Epidermal melanocyte (primary cell): ENCODE measurements around the gene SLC34A1.
A peak's percentile ranks its signal among the peaks of the same experiment; 100 is the strongest.
"Not testable (repeated sequence)": the region's sequence is repeated elsewhere in the genome, so short reads cannot be mapped to it uniquely, and the experiment has no call there.

Source experiments
- DNase-seq: peaks from one replicate; pipeline ENCODE4 v3.0.0; 2011; ENCODE audit warnings: low spot score; ENCODE audit not compliant: insufficient read length

Gene SLC34A1

GRCh38 chr5:177384134-177384533, at the start of gene SLC34A1:
TSS of gene SLC34A1 (plus strand) at chr5:177384434. CDS start at chr5:177385742, 1,308 bp downstream.
- DNase-seq: no peak

GRCh38 chr5:177334781-177335700, 49.2 kb upstream of the SLC34A1 start:
- no peak for DNase-seq

GRCh38 chr5:177335701-177336065, 48.6 kb upstream of the SLC34A1 start:
- no peak for DNase-seq

- no peak for DNase-seq
These were observed 48.1 kb upstream of the SLC34A1 start for GRCh38 chr5:177336112-177336511.

GRCh38 chr5:177336603-177337494, 47.4 kb upstream of the SLC34A1 start:
- no peak for DNase-seq

- DNase-seq: no peak
These were observed 45.8 kb upstream of the SLC34A1 start for GRCh38 chr5:177338251-177339106.

- no peak for DNase-seq
These were observed 45.1 kb upstream of the SLC34A1 start for GRCh38 chr5:177339107-177339638.

- not testable (repeated sequence) for DNase-seq
These were observed 41.2 kb upstream of the SLC34A1 start for GRCh38 chr5:177343000-177343399.

- no peak for DNase-seq
These were observed 40.5 kb upstream of the SLC34A1 start for GRCh38 chr5:177343777-177344176.

- DNase-seq: no peak
These were observed 39.3 kb upstream of the SLC34A1 start for GRCh38 chr5:177344891-177345290.

GRCh38 chr5:177346820-177347219, 37.4 kb upstream of the SLC34A1 start:
- DNase-seq: no peak

- DNase-seq: no peak
These were observed 36.5 kb upstream of the SLC34A1 start for GRCh38 chr5:177347699-177348098.

GRCh38 chr5:177349362-177349647, 34.9 kb upstream of the SLC34A1 start:
- DNase-seq: no peak

GRCh38 chr5:177349762-177350161, 34.5 kb upstream of the SLC34A1 start:
- DNase-seq: no peak

- no peak for DNase-seq
These were observed 33.4 kb upstream of the SLC34A1 start for GRCh38 chr5:177350776-177351391.

GRCh38 chr5:177351392-177352329, 32.6 kb upstream of the SLC34A1 start, which contains the start of gene LMAN2:
TSS of gene LMAN2 (minus strand) at chr5:177351668. CDS start at chr5:177351647, 21 bp downstream.
- peak; percentile 96 for DNase-seq

- no peak for DNase-seq
These were observed 31.1 kb upstream of the SLC34A1 start for GRCh38 chr5:177353093-177353492.

GRCh38 chr5:177354256-177354655, 30.0 kb upstream of the SLC34A1 start:
- DNase-seq: no peak

- DNase-seq: no peak
These were observed 29.5 kb upstream of the SLC34A1 start for GRCh38 chr5:177354711-177355110.
